Measurements from ENCODE around the gene MIOS. TPM values are rescaled to one million over a fixed set of nuclear protein-coding genes. Genes with fewer than 3 reads are reported as not detected.

MIOS gene
- polyA plus RNA-seq, 2 of the 4 experiments (the other 2 are of a cell fraction): 19.1 to 49.1 TPM

- POLR2A ChIA-PET: interaction anchor here (1.3 kb wide), 1 partner anchor 13 kb away, joined by 3 read pairs; the partner anchor contains the start of gene UMAD1
- FAIRE-seq (peak; percentile 7), DNase-seq (ENCODE audit: low read depth in 1 of 2, low spot score in 1 of 2) (no peak), ATAC-seq (no peak)
- Histone ChIP-seq H3K4me3 (no peak overlapping the region), H3K27ac (no peak overlapping the region), H3K4me1 (peaks cover 10% of the 10 kb centered on the region; the same call in 2 of the 3 replicates), H3K4me2 (no peak overlapping the region), H3K9me3 (no peaks in the 10 kb centered on the region)
- TF ChIP-seq HOXB13 (CRISPR knock-in tag; IDR thresholded peaks at IDR 0.05; ENCODE audit: low read depth) (no peak), GATA3 (IDR thresholded peaks at IDR 0.05; ENCODE audit: borderline replicate concordance) (no peak), MAX (IDR thresholded peaks at IDR 0.05) (no peak), NPAS2 (CRISPR knock-in tag; IDR thresholded peaks at IDR 0.05; ENCODE audit: borderline replicate concordance) (no peak), HDAC2 (IDR thresholded peaks at IDR 0.05) (no peak), ZNF302 (CRISPR knock-in tag; IDR thresholded peaks at IDR 0.05) (no peak), JUN (IDR thresholded peaks at IDR 0.05) (no peak), HES2 (IDR thresholded peaks at IDR 0.05) (no peak), HEYL (CRISPR knock-in tag; IDR thresholded peaks at IDR 0.05) (no peak), ZC3H11A (IDR thresholded peaks at IDR 0.05) (no peak), MYC (IDR thresholded peaks at IDR 0.05; ENCODE audit: borderline replicate concordance, low read length) (no peak), CBX8 (IDR thresholded peaks at IDR 0.05) (no peak), BHLHE40 (IDR thresholded peaks at IDR 0.05; ENCODE audit: low read depth, low read length) (no peak), HOXB5 (CRISPR knock-in tag; IDR thresholded peaks at IDR 0.05) (no peak), SMC3 (IDR thresholded peaks at IDR 0.05) (no peak), CEBPB (IDR thresholded peaks at IDR 0.05) (no peak)
- TF ChIP-seq, protein P1, sequence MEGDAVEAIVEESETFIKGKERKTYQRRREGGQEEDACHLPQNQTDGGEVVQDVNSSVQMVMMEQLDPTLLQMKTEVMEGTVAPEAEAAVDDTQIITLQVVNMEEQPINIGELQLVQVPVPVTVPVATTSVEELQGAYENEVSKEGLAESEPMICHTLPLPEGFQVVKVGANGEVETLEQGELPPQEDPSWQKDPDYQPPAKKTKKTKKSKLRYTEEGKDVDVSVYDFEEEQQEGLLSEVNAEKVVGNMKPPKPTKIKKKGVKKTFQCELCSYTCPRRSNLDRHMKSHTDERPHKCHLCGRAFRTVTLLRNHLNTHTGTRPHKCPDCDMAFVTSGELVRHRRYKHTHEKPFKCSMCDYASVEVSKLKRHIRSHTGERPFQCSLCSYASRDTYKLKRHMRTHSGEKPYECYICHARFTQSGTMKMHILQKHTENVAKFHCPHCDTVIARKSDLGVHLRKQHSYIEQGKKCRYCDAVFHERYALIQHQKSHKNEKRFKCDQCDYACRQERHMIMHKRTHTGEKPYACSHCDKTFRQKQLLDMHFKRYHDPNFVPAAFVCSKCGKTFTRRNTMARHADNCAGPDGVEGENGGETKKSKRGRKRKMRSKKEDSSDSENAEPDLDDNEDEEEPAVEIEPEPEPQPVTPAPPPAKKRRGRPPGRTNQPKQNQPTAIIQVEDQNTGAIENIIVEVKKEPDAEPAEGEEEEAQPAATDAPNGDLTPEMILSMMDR (IDR thresholded peaks at IDR 0.05): no peak
- 47% methylated on average over 1 of the region's 1 CpG for WGBS (ENCODE audit: missing lambda C conversion rate)
- CTCF ChIA-PET: no interaction called here
Observed at GRCh38 chr7:7652798-7653540, 86.3 kb downstream of the MIOS start.

DNA sequence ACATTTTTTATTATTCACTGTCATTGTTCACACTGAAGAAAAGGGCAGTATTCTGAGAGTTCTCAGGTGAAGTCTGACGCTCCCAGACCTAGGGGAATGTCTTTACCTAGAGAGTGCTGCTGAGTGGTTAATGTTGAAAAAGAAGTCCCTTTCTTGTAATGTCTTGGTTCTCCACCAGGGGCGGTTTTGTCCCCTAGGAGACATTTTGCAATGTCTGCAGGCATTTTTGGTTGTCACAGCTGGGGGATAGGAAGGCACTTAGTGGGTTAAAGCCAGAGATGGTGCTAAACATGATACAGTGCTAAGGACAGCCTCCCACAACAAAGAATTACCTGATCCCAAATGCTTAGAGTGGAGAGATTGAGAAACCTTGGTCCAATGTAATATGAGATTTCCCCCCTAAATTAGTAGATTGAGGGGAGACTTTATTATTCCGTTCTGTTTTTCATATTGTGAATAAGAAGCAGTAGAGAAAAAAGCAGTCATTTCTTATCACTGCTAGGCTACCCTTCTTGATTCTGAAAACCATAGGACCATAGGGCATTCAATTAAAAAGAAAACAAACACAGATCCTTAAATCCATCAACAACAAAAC lies 87.0 kb downstream of the MIOS start:
- ChIA-PET CTCF (no interaction called here), POLR2A (no interaction called here)
- H3K4me1 ChIP-seq: peaks cover 10% of the 10 kb centered on the region; the same call in 2 of the 3 replicates
- no peak overlapping the region for H3K4me3 ChIP-seq
- no peak overlapping the region for H3K4me2 ChIP-seq
- 60% methylated on average over 3 of the region's 3 CpGs for WGBS (ENCODE audit: missing lambda C conversion rate)
- TF ChIP-seq, protein P1 (IDR thresholded peaks at IDR 0.05): peak; percentile 35
- TF ChIP-seq FOXS1 (CRISPR knock-in tag; IDR thresholded peaks at IDR 0.05) (no peak), CEBPB (IDR thresholded peaks at IDR 0.05) (peak in 1 of 2 experiments; percentile 41; a peak in 1 of 4 replicates)
- H3K27ac ChIP-seq: no peak overlapping the region
- no peak for FAIRE-seq
- peak; percentile 34 to 38; a peak in 1 of 6 replicates for ATAC-seq
- peak; percentile 18 to 36 for DNase-seq (ENCODE audit: low read depth in 1 of 2, low spot score in 1 of 2)
- H3K9me3 ChIP-seq: no peaks in the 10 kb centered on the region

Measured in A549 (cell line).